ENCODE data around the gene NBPF14. TPM values are rescaled to one million over a fixed set of nuclear protein-coding genes. Genes with fewer than 3 reads are reported as not detected.

Gene NBPF14
- 71.8 and 120 TPM in 2 replicates for total RNA-seq

GRCh38 chr1:148595911-148596310 lies at the start of gene NBPF14:
Gene NBPF14, minus strand, starts transcription at chr1:148596011. Its CDS starts 294 bp downstream, at chr1:148595717.

GRCh38 chr1:148483029-148483428 lies 112.8 kb downstream of the NBPF14 start, which contains the start of gene PPIAL4G:
Gene PPIAL4G, minus strand, starts transcription at chr1:148483302. Its CDS starts 50 bp downstream, at chr1:148483252.

Small RNA genes lying within 50 kb of the gene (small RNA-seq; reads per million reads assigned to genes)
- gene RF00003, result 16.7 reads per million, percentile 95 among the genes with 10 or more reads in this experiment

Other genes with a start within 250 kb of the NBPF14 start
- under 0.01 TPM in 2 replicates for gene PPIAL4G, start 112.7 kb downstream of the NBPF14 start, total RNA-seq
- gene NUDT4B, start 152.8 kb upstream of the NBPF14 start, total RNA-seq, result 34.6 and 46.0 TPM in 2 replicates
- 145 and 227 TPM in 2 replicates for gene PDE4DIP, start 248.4 kb upstream of the NBPF14 start, total RNA-seq

Measured in articular chondrocyte of knee joint (primary cell).